Natural killer cell (primary cell): ENCODE results near the gene FXYD3. TPM values are rescaled to one million over a fixed set of nuclear protein-coding genes. Genes with fewer than 3 reads are reported as not detected.
A peak's percentile ranks its signal among the peaks of the same experiment; 100 is the strongest.

Source experiments
- ATAC-seq, 3 donors: fragments of 150-1000 bp in 2 of 3; fragments of 200-7000 bp in 1 of 3; cut with Tn5 transposase; 1 replicate in 1 of 3; 2 replicates in 2 of 3; pipeline ENCODE4 v1.10.0; 2021; ENCODE audit warnings: mild to moderate bottlenecking in 2 of 3, moderate library complexity in 2 of 3
- DNase-seq, 2 donors: peaks; one replicate each; pipeline versions ENCODE4 v3.0.0 to v3.0.0-alpha.2; 2013 to 2021; ENCODE audit warnings: mixed read lengths in 1 of 2
- H3K27ac ChIP-seq: one replicate; pipeline ENCODE4 v1.5.1; 2013; ENCODE audit warnings: mild to moderate bottlenecking, low read length
- H3K27me3 ChIP-seq: one replicate; pipeline ENCODE4 v1.6.1; 2013; ENCODE audit warnings: low read length; ENCODE audit not compliant: control insufficient read depth, insufficient read depth
- H3K36me3 ChIP-seq: one replicate; pipeline ENCODE4 v1.6.1; 2013; ENCODE audit warnings: low read length; ENCODE audit not compliant: control insufficient read depth, insufficient read depth
- H3K4me1 ChIP-seq: one replicate; pipeline ENCODE4 v1.6.1; 2013; ENCODE audit warnings: low read length; ENCODE audit not compliant: control insufficient read depth, insufficient read depth
- H3K4me3 ChIP-seq: one replicate; pipeline ENCODE4 v1.5.1; 2013; ENCODE audit warnings: low read length
- H3K9me3 ChIP-seq: one replicate; pipeline ENCODE4 v1.6.1; 2013; ENCODE audit warnings: low read length; ENCODE audit not compliant: control insufficient read depth, insufficient read depth
- H3K27ac Mint-ChIP-seq, 2 donors: one replicate each; pipeline ENCODE4 v1.8.0; 2022; ENCODE audit warnings: mild to moderate bottlenecking in 2 of 2, mixed read lengths in 2 of 2, moderate library complexity in 1 of 2
- H3K27me3 Mint-ChIP-seq, 2 donors: one replicate each; pipeline ENCODE4 v1.8.0; 2022; ENCODE audit warnings: low read depth in 2 of 2, mixed read lengths in 2 of 2
- H3K36me3 Mint-ChIP-seq: one replicate; pipeline ENCODE4 v1.8.0; 2022; ENCODE audit warnings: mixed read lengths
- H3K4me1 Mint-ChIP-seq, 2 donors: one replicate each; pipeline ENCODE4 v1.8.0; 2022; ENCODE audit warnings: mixed read lengths in 2 of 2
- H3K4me3 Mint-ChIP-seq: one replicate; pipeline ENCODE4 v1.8.0; 2022; ENCODE audit warnings: mild to moderate bottlenecking, moderate library complexity, mixed read lengths
- H3K9me3 Mint-ChIP-seq, 2 donors: one replicate each; pipeline ENCODE4 v1.8.0; 2022; ENCODE audit warnings: mixed read lengths in 2 of 2
- CTCF ChIP-seq: fragments of 200-600 bp; IDR thresholded peaks from one replicate; pipeline ENCODE4 v1.8.0; 2022; ENCODE audit warnings: antibody characterized with exemption
- whole genome bisulfite sequencing: methylation state at CpG from one replicate; pipeline ENCODE4 v1.1.7; 2013; ENCODE audit warnings: missing lambda C conversion rate; ENCODE audit not compliant: insufficient coverage; 5-methylcytosine and 5-hydroxymethylcytosine counted together
- intact Hi-C: fragments of 100-400 bp; cut with micrococcal nuclease; formaldehyde crosslinking; loops from one replicate; pipeline ENCODE4 v1.14.2; 2022
- total RNA-seq, 4 donors: library from RNA; stranded (reverse); fragments of 120-200 nt in 1 of 4; gene quantifications; one replicate each; pipeline versions ENCODE4 v1.2.3 to v1.2.4, GENCODE V29; 2013 to 2022

FXYD3 gene
- total RNA-seq, 3 donors from 2014 or later (not counting 1 experiment from before 2014, with no cell fraction given): not detected

- DNase-seq (no peak), ATAC-seq (no peak)
- no peaks in the 10 kb centered on the region for H3K36me3 Mint-ChIP-seq
- H3K4me1 ChIP-seq: peaks cover 11% of the 10 kb centered on the region
- H3K4me1 Mint-ChIP-seq: peaks cover 14 to 19% of the 10 kb centered on the region in 2 donors
- no peak overlapping the region for H3K27ac ChIP-seq
- H3K27ac Mint-ChIP-seq: no peak overlapping the region
- H3K36me3 ChIP-seq: no peaks in the 10 kb centered on the region
- no peaks in the 10 kb centered on the region for H3K9me3 Mint-ChIP-seq
- H3K9me3 ChIP-seq: no peaks in the 10 kb centered on the region
- WGBS: 90% methylated on average over 19 of the region's 19 CpGs
- H3K27me3 ChIP-seq: no peaks in the 10 kb centered on the region
- no peak for TF ChIP-seq CTCF
- H3K27me3 Mint-ChIP-seq: peaks cover 0 to 5% of the 10 kb centered on the region in 2 donors
- peak overlapping the region; percentile 13 for H3K4me3 Mint-ChIP-seq
- no peak overlapping the region for H3K4me3 ChIP-seq
- intact Hi-C loops: no loop called here
Observed at GRCh38 chr19:35125270-35125717, 9.7 kb downstream of the FXYD3 start.

- 95% methylated on average over 35 of the region's 35 CpGs for WGBS
- intact Hi-C loops: no loop called here
- H3K27ac Mint-ChIP-seq: no peak overlapping the region
- ATAC-seq (no peak), DNase-seq (no peak)
- peaks cover 0 to 5% of the 10 kb centered on the region in 2 donors for H3K27me3 Mint-ChIP-seq
- H3K9me3 Mint-ChIP-seq: no peaks in the 10 kb centered on the region
- no peaks in the 10 kb centered on the region for H3K36me3 Mint-ChIP-seq
- Histone ChIP-seq H3K4me1 (peaks cover 11% of the 10 kb centered on the region), H3K36me3 (no peaks in the 10 kb centered on the region), H3K27ac (no peak overlapping the region), H3K9me3 (no peaks in the 10 kb centered on the region), H3K4me3 (no peak overlapping the region), H3K27me3 (no peaks in the 10 kb centered on the region)
- no peak for TF ChIP-seq CTCF
- peak overlapping the region; percentile 13 for H3K4me3 Mint-ChIP-seq
- H3K4me1 Mint-ChIP-seq: peaks cover 14 to 19% of the 10 kb centered on the region in 2 donors
Observed at GRCh38 chr19:35125749-35126623, 10.4 kb downstream of the FXYD3 start.

DNA sequence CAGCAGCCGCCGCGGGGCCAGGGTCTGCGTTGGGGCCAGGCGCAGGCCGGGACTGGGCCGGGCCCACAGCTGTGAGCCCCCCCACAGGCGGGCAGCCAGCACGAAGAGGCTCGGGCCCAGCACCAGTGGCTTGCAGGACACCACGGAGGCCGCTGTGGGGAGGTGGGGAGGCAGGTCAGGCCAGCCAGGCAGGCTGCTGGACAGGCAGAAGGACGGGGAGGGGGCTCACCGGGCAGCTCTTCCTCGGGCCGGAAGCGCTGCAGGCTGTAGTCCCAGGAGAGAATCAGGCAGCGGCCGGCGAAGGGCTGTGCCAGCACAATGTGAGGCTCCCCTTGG, 11.0 kb downstream of the FXYD3 start:
- no peak overlapping the region for H3K27ac Mint-ChIP-seq
- Histone ChIP-seq H3K9me3 (no peaks in the 10 kb centered on the region), H3K27ac (no peak overlapping the region), H3K4me3 (no peak overlapping the region), H3K36me3 (no peaks in the 10 kb centered on the region), H3K27me3 (no peaks in the 10 kb centered on the region), H3K4me1 (peaks cover 11% of the 10 kb centered on the region)
- DNase-seq (no peak), ATAC-seq (no peak)
- peaks cover 14 to 19% of the 10 kb centered on the region in 2 donors for H3K4me1 Mint-ChIP-seq
- intact Hi-C loops: no loop called here
- H3K36me3 Mint-ChIP-seq: no peaks in the 10 kb centered on the region
- H3K9me3 Mint-ChIP-seq: no peaks in the 10 kb centered on the region
- no peak overlapping the region for H3K4me3 Mint-ChIP-seq
- TF ChIP-seq CTCF: no peak
- WGBS: 91% methylated on average over 20 of the region's 20 CpGs
- peaks cover 0 to 5% of the 10 kb centered on the region in 2 donors for H3K27me3 Mint-ChIP-seq
